Endothelial cell of umbilical vein (primary cell): ENCODE measurements around the gene NTF3. TPM values are rescaled to one million over a fixed set of nuclear protein-coding genes. Genes with fewer than 3 reads are reported as not detected.

Source experiments
- BruUV-seq: library from RNA; stranded (reverse); fragments of 400-500 nt; replicated peaks from 2 replicates; lab custom pipeline; 2021; lab: Mats Ljungman, UMichigan
- CTCF ChIA-PET: fragments of 300-600, 350-600 bp; sonication (Branson Sonifier 250); formaldehyde crosslinking; loops from one replicate; lab custom pipeline; 2021; ENCODE audit warnings: antibody characterized with exemption, inconsistent platforms; lab: Charles Lee
- POLR2A ChIA-PET: fragments of 300-600, 350-600 bp; sonication (Branson Sonifier 250); formaldehyde crosslinking; loops from one replicate; lab custom pipeline; 2021; ENCODE audit warnings: antibody characterized with exemption, inconsistent platforms; lab: Charles Lee
- DNase-seq: peaks from one replicate; pipeline ENCODE4 v3.0.0-alpha.2; 2011; ENCODE audit warnings: low read depth, low spot score
- FAIRE-seq: peaks from 2 replicates; lab custom pipeline; 2011; peaks lifted over from hg19 to GRCh38; lab: Jason Lieb, UNC
- H2AFZ ChIP-seq: 2 replicates; pipeline ENCODE4 v1.6.0; 2012; ENCODE audit warnings: low read depth, low read length, control low read depth, inconsistent platforms
- H3K27ac ChIP-seq: 2 replicates; pipeline ENCODE4 v1.5.1; 2011; ENCODE audit warnings: low read depth, mild to moderate bottlenecking, control low read depth, low read length, moderate library complexity; ENCODE audit not compliant: insufficient read depth
- H3K27me3 ChIP-seq, 2 experiments: 2 replicates each; pipeline versions ENCODE4 v1.6.0 to v1.6.1; 2011; ENCODE audit warnings: low read length in 2 of 2, mixed read lengths in 1 of 2; ENCODE audit not compliant: control insufficient read depth in 2 of 2, insufficient read depth in 2 of 2
- H3K36me3 ChIP-seq, 2 experiments: 2 replicates in 1 of 2; 3 replicates in 1 of 2; pipeline ENCODE4 v1.5.1; 2011; ENCODE audit warnings: low read length in 2 of 2, mild to moderate bottlenecking in 1 of 2, moderate library complexity in 1 of 2; ENCODE audit not compliant: control insufficient read depth in 2 of 2, insufficient read depth in 2 of 2; ENCODE audit errors: extremely low read depth in 1 of 2
- H3K4me1 ChIP-seq: 3 replicates; pipeline ENCODE4 v1.5.1; 2011; ENCODE audit warnings: mild to moderate bottlenecking, low read length; ENCODE audit not compliant: control insufficient read depth, insufficient read depth; ENCODE audit errors: extremely low read depth
- H3K4me2 ChIP-seq: 2 replicates; pipeline ENCODE4 v1.6.1; 2011; ENCODE audit warnings: low read length, control low read depth, mixed read lengths; ENCODE audit not compliant: insufficient read depth
- H3K4me3 ChIP-seq, 3 experiments: fragments of 200-600 bp in 1 of 3; sonication (generic), shearing (Covaris generic) in 1 of 3; replicated peaks in 1 of 3; 2 replicates each; pipeline ENCODE4 v1.5.1; 2011 to 2016; ENCODE audit warnings: control low read depth in 3 of 3, low read length in 3 of 3, mild to moderate bottlenecking in 2 of 3, inconsistent platforms in 1 of 3, low read depth in 1 of 3, moderate library complexity in 1 of 3; ENCODE audit not compliant: insufficient read depth in 1 of 3
- H3K79me2 ChIP-seq: 2 replicates; pipeline ENCODE4 v1.6.0; 2012; ENCODE audit warnings: low read length, inconsistent platforms; ENCODE audit not compliant: control insufficient read depth, insufficient read depth
- H3K9ac ChIP-seq: replicated peaks from 2 replicates; pipeline ENCODE3; 2011; ENCODE audit warnings: low read length, control low read depth; ENCODE audit not compliant: insufficient read depth; ENCODE audit errors: extremely low read depth
- H3K9me1 ChIP-seq: replicated peaks from 3 replicates; pipeline ENCODE4 v1.6.0; 2011; ENCODE audit warnings: mild to moderate bottlenecking, low read length; ENCODE audit not compliant: control insufficient read depth, insufficient read depth; ENCODE audit errors: extremely low read depth
- H3K9me3 ChIP-seq: replicated peaks from 2 replicates; pipeline ENCODE4 v1.5.1; 2012; ENCODE audit warnings: low read length, inconsistent platforms; ENCODE audit not compliant: control insufficient read depth, insufficient read depth
- H4K20me1 ChIP-seq: replicated peaks from 2 replicates; pipeline ENCODE3; 2011; ENCODE audit warnings: mild to moderate bottlenecking, low read length; ENCODE audit not compliant: control insufficient read depth, insufficient read depth; ENCODE audit errors: extremely low read depth
- EZH2 ChIP-seq: IDR thresholded peaks from 2 replicates; pipeline ENCODE4 v1.6.1; 2012; ENCODE audit warnings: borderline replicate concordance, low read depth, mild to moderate bottlenecking, moderate library complexity, low read length, inconsistent platforms; ENCODE audit not compliant: severe bottlenecking
- FOS ChIP-seq: IDR thresholded peaks from 2 replicates; pipeline ENCODE4 v1.6.1; 2011; ENCODE audit warnings: mild to moderate bottlenecking, low read length, moderate library complexity, borderline replicate concordance; ENCODE audit not compliant: insufficient read depth
- GATA2 ChIP-seq: IDR thresholded peaks from 2 replicates; pipeline ENCODE4 v1.7.0; 2011; ENCODE audit warnings: low read depth, mild to moderate bottlenecking, moderate library complexity, mixed read lengths, low read length; ENCODE audit not compliant: insufficient read length, insufficient read depth
- JUN ChIP-seq: IDR thresholded peaks from 2 replicates; pipeline ENCODE4 v1.6.1; 2011; ENCODE audit warnings: borderline replicate concordance, low read depth; ENCODE audit not compliant: insufficient read length, insufficient read depth
- MYC ChIP-seq: IDR thresholded peaks from one replicate; pipeline ENCODE4 v1.6.1; 2011; ENCODE audit warnings: mild to moderate bottlenecking, low read depth, low read length
- POLR2A ChIP-seq: IDR thresholded peaks from 2 replicates; pipeline ENCODE4 v1.6.1; 2012; ENCODE audit warnings: low read depth, mild to moderate bottlenecking, control low read depth, low read length
- POLR2AphosphoS5 ChIP-seq: IDR thresholded peaks from 2 replicates; pipeline ENCODE4 v1.6.1; 2012; ENCODE audit warnings: low read depth, mild to moderate bottlenecking, control low read depth, low read length, moderate library complexity; ENCODE audit not compliant: insufficient read depth
- dilution Hi-C: fragments of 300-500 bp; cut with MboI; formaldehyde crosslinking; loops from one replicate; pipeline ENCODE4 v1.15.0; 2019; ENCODE audit warnings: low sequenced_read_pairs; ENCODE audit not compliant: extremely low pct_ligation_motif_present
- intact Hi-C: fragments of 100-400 bp; cut with micrococcal nuclease; formaldehyde crosslinking; loops from one replicate; pipeline ENCODE4 v1.10.0; 2022
- polyA plus RNA-seq, 4 experiments: library from polyadenylated mRNA; depleted of rRNA in 3 of 4; stranded (reverse) in 3 of 4; unstranded in 1 of 4; fragments of >200 nt; gene quantifications; 2 replicates each; pipeline versions ENCODE4 v1.2.1 to v1.2.3, GENCODE V29; 2011 to 2012; ENCODE audit warnings: missing spikeins in 1 of 4
- total RNA-seq: library from RNA; stranded (reverse); gene quantifications from 2 replicates; pipeline ENCODE4 v1.2.3, GENCODE V29; 2021
- TF ChIP-seq, protein P1 (sequence below): IDR thresholded peaks from 2 replicates; pipeline ENCODE4 v1.6.1; 2011; ENCODE audit not compliant: insufficient read depth, insufficient read length
- TF ChIP-seq, protein P2 (sequence below), 2 donors: IDR thresholded peaks; 1 replicate in 1 of 2; 2 replicates in 1 of 2; pipeline ENCODE4 v1.5.1; 2011; ENCODE audit warnings: low read length in 2 of 2, mild to moderate bottlenecking in 2 of 2, moderate library complexity in 2 of 2, control low read depth in 1 of 2, inconsistent platforms in 1 of 2, low read depth in 1 of 2; ENCODE audit not compliant: insufficient read depth in 1 of 2; ENCODE audit errors: extremely low read depth in 1 of 2

NTF3 gene
- total and polyA plus RNA-seq, 2 donors (not counting 3 experiments of a cell fraction or from before 2014, with no cell fraction given) = not detected

DNA sequence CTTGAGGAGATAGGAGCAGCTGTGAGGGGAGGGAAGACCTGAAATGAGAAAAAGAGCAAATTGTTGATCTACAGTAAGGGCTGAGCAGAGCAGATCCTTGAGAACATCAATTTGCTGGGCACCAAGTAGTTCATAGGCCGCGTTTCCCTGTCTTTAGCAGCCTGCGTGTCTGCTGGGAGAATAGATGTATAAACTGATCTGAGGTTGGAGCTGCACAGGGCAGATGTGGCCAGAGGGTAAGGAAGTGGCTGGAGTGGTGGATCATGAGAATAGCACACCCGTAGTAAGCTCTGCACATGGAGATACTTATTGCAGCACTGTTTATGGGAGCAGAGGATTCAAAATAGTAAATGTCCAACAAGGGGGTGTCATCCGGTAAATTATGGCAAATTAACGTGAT is 44.4 kb downstream of the NTF3 start:
- H3K79me2 ChIP-seq = no peaks in the 10 kb centered on the region
- H3K4me1 ChIP-seq = no peaks in the 10 kb centered on the region
- H3K4me3 ChIP-seq = no peak overlapping the region
- no peak overlapping the region for H2AFZ ChIP-seq
- FAIRE-seq (no peak), DNase-seq (no peak)
- H3K36me3 ChIP-seq = no peaks in the 10 kb centered on the region
- no peaks in the 10 kb centered on the region for H3K9me1 ChIP-seq
- POLR2A ChIA-PET = no interaction called here
- no peak overlapping the region for H3K9ac ChIP-seq
- intact Hi-C loops (no loop called here), dilution Hi-C loops (no loop called here)
- H4K20me1 ChIP-seq = no peaks in the 10 kb centered on the region
- CTCF ChIA-PET = interaction anchor here (1.0 to 1.4 kb wide), 2 partner anchors 19 to 62 kb away, joined by 3 read pairs; no protein-coding TSS in a partner anchor
- TF ChIP-seq FOS = no peak
- TF ChIP-seq GATA2 = no peak
- no peak for TF ChIP-seq POLR2A
- TF ChIP-seq, protein P1, sequence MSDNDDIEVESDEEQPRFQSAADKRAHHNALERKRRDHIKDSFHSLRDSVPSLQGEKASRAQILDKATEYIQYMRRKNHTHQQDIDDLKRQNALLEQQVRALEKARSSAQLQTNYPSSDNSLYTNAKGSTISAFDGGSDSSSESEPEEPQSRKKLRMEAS = no peak
- TF ChIP-seq POLR2AphosphoS5 = no peak
- TF ChIP-seq MYC = no peak
- no peak for TF ChIP-seq EZH2
- TF ChIP-seq, protein P2, sequence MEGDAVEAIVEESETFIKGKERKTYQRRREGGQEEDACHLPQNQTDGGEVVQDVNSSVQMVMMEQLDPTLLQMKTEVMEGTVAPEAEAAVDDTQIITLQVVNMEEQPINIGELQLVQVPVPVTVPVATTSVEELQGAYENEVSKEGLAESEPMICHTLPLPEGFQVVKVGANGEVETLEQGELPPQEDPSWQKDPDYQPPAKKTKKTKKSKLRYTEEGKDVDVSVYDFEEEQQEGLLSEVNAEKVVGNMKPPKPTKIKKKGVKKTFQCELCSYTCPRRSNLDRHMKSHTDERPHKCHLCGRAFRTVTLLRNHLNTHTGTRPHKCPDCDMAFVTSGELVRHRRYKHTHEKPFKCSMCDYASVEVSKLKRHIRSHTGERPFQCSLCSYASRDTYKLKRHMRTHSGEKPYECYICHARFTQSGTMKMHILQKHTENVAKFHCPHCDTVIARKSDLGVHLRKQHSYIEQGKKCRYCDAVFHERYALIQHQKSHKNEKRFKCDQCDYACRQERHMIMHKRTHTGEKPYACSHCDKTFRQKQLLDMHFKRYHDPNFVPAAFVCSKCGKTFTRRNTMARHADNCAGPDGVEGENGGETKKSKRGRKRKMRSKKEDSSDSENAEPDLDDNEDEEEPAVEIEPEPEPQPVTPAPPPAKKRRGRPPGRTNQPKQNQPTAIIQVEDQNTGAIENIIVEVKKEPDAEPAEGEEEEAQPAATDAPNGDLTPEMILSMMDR (IDR thresholded peaks at IDR 0.05; ENCODE audit: extremely low read depth in 1 of 2, insufficient read depth in 1 of 2, low read depth in 1 of 2, low read length in 2 of 2) = no peak
- TF ChIP-seq JUN = no peak
- no peaks in the 10 kb centered on the region for H3K9me3 ChIP-seq
- H3K4me2 ChIP-seq = no peak overlapping the region
- peaks cover 17 to 31% of the 10 kb centered on the region in 2 experiments for H3K27me3 ChIP-seq
- BruUV-seq = no TSS peak
- no peak overlapping the region for H3K27ac ChIP-seq
